Measurements from ENCODE around the gene CCR6. TPM values are rescaled to one million over a fixed set of nuclear protein-coding genes. Genes with fewer than 3 reads are reported as not detected.

The CCR6 gene
- total RNA-seq, 1 donor from 2014 or later, result not detected

GRCh38 chr6:167122041-167122826 lies 662 bp upstream of the CCR6 start:
- H3K9me3 Mint-ChIP-seq (ENCODE audit: unreplicated experiment), result no peaks in the 10 kb centered on the region
- no peaks in the 10 kb centered on the region for H3K36me3 Mint-ChIP-seq (ENCODE audit: low read depth, unreplicated experiment)
- H3K4me1 Mint-ChIP-seq (ENCODE audit: unreplicated experiment), result peaks cover 21% of the 10 kb centered on the region
- TF ChIP-seq, protein P1, sequence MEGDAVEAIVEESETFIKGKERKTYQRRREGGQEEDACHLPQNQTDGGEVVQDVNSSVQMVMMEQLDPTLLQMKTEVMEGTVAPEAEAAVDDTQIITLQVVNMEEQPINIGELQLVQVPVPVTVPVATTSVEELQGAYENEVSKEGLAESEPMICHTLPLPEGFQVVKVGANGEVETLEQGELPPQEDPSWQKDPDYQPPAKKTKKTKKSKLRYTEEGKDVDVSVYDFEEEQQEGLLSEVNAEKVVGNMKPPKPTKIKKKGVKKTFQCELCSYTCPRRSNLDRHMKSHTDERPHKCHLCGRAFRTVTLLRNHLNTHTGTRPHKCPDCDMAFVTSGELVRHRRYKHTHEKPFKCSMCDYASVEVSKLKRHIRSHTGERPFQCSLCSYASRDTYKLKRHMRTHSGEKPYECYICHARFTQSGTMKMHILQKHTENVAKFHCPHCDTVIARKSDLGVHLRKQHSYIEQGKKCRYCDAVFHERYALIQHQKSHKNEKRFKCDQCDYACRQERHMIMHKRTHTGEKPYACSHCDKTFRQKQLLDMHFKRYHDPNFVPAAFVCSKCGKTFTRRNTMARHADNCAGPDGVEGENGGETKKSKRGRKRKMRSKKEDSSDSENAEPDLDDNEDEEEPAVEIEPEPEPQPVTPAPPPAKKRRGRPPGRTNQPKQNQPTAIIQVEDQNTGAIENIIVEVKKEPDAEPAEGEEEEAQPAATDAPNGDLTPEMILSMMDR (IDR thresholded peaks at IDR 0.05; ENCODE audit: unreplicated experiment), result no peak
- H3K4me3 Mint-ChIP-seq (ENCODE audit: unreplicated experiment), result no peak overlapping the region
- no peak for DNase-seq (ENCODE audit: low spot score)
- H3K27me3 Mint-ChIP-seq (ENCODE audit: unreplicated experiment), result peaks cover 3% of the 10 kb centered on the region
- H3K27ac Mint-ChIP-seq (ENCODE audit: unreplicated experiment), result no peak overlapping the region

GRCh38 chr6:167124753-167125152 lies 1.9 kb downstream of the CCR6 start:
- no peaks in the 10 kb centered on the region for H3K9me3 Mint-ChIP-seq (ENCODE audit: unreplicated experiment)
- no peaks in the 10 kb centered on the region for H3K27me3 Mint-ChIP-seq (ENCODE audit: unreplicated experiment)
- no peaks in the 10 kb centered on the region for H3K36me3 Mint-ChIP-seq (ENCODE audit: low read depth, unreplicated experiment)
- no peak overlapping the region for H3K27ac Mint-ChIP-seq (ENCODE audit: unreplicated experiment)
- no peak overlapping the region for H3K4me3 Mint-ChIP-seq (ENCODE audit: unreplicated experiment)
- H3K4me1 Mint-ChIP-seq (ENCODE audit: unreplicated experiment), result peaks cover 21% of the 10 kb centered on the region
- DNase-seq (ENCODE audit: low spot score), result no peak
- TF ChIP-seq, protein P1 (IDR thresholded peaks at IDR 0.05; ENCODE audit: unreplicated experiment), result no peak

- TF ChIP-seq, protein P1 (IDR thresholded peaks at IDR 0.05; ENCODE audit: unreplicated experiment), result no peak
Observed at GRCh38 chr6:167125410-167125809, 2.5 kb downstream of the CCR6 start.

DNA sequence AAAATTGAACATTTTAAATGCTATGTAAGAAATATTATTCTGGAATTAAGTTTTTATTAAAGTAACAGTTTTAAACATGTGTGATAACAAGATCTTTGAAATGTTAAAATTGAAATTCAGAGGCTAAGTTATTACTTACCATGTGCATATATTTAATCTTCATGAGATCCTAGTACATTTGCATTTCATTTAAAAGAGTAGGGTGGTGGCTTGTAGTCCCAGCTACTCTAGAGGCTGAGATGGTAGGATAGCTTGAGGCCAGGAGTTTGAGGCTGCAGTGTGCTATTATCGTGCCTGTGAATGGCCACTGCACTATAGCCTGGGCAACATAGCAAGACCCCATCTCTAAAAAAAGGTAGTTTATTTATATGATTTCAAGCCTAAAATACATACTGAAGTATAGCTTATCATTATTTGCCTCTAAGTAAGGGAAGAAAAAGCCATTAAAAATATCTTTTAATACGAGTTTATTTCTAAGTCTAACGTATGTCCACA lies 3.0 kb downstream of the CCR6 start:
- Mint-ChIP-seq H3K4me3 (ENCODE audit: unreplicated experiment) (no peak overlapping the region), H3K27ac (ENCODE audit: unreplicated experiment) (no peak overlapping the region), H3K36me3 (ENCODE audit: low read depth, unreplicated experiment) (no peaks in the 10 kb centered on the region), H3K27me3 (ENCODE audit: unreplicated experiment) (no peaks in the 10 kb centered on the region), H3K4me1 (ENCODE audit: unreplicated experiment) (peaks cover 21% of the 10 kb centered on the region), H3K9me3 (ENCODE audit: unreplicated experiment) (no peaks in the 10 kb centered on the region)
- DNase-seq (ENCODE audit: low spot score), result no peak
- TF ChIP-seq, protein P1 (IDR thresholded peaks at IDR 0.05; ENCODE audit: unreplicated experiment), result no peak

More at GRCh38 chr6:167125410-167125809, 2.5 kb downstream of the CCR6 start:
- Mint-ChIP-seq H3K4me1 (ENCODE audit: unreplicated experiment) (peaks cover 21% of the 10 kb centered on the region), H3K4me3 (ENCODE audit: unreplicated experiment) (no peak overlapping the region), H3K9me3 (ENCODE audit: unreplicated experiment) (no peaks in the 10 kb centered on the region), H3K36me3 (ENCODE audit: low read depth, unreplicated experiment) (no peaks in the 10 kb centered on the region), H3K27me3 (ENCODE audit: unreplicated experiment) (no peaks in the 10 kb centered on the region), H3K27ac (ENCODE audit: unreplicated experiment) (no peak overlapping the region)
- no peak for DNase-seq (ENCODE audit: low spot score)

All from endothelial cell (in vitro differentiated cells).